ENCODE data around the gene TTC36.
A peak's percentile ranks its signal among the peaks of the same experiment; 100 is the strongest.
"Not testable (repeated sequence)": the region's sequence is repeated elsewhere in the genome, so short reads cannot be mapped to it uniquely, and the experiment has no call there.

Gene TTC36

GRCh38 chr11:118527109-118527508 lies at the start of gene TTC36:
Gene TTC36, plus strand, starts transcription at chr11:118527474. Its CDS starts 21 bp downstream, at chr11:118527495.
- no peak for DNase-seq

GRCh38 chr11:118481238-118481637 lies 46.0 kb upstream of the TTC36 start:
- not testable (repeated sequence) for DNase-seq

- no peak for DNase-seq
These were observed 42.9 kb upstream of the TTC36 start for GRCh38 chr11:118484405-118484804.

- DNase-seq, result no peak
These were observed 42.0 kb upstream of the TTC36 start for GRCh38 chr11:118485273-118485672.

GRCh38 chr11:118488480-118489109 lies 38.7 kb upstream of the TTC36 start:
- DNase-seq, result peak; percentile 31

GRCh38 chr11:118491041-118491440 lies 36.2 kb upstream of the TTC36 start:
- no peak for DNase-seq

- DNase-seq, result no peak
These were observed 29.4 kb upstream of the TTC36 start for GRCh38 chr11:118497831-118498230.

GRCh38 chr11:118503216-118503615 lies 24.1 kb upstream of the TTC36 start:
- no peak for DNase-seq

- no peak for DNase-seq
These were observed 15.7 kb upstream of the TTC36 start for GRCh38 chr11:118511601-118512000.

GRCh38 chr11:118514103-118514502 lies 13.2 kb upstream of the TTC36 start:
- DNase-seq, result no peak

GRCh38 chr11:118519549-118519948 lies 7.7 kb upstream of the TTC36 start:
- DNase-seq, result no peak

- no peak for DNase-seq
These were observed 5.4 kb upstream of the TTC36 start for GRCh38 chr11:118521892-118522311.

- DNase-seq, result no peak
These were observed 4.7 kb upstream of the TTC36 start for GRCh38 chr11:118522571-118523072.

GRCh38 chr11:118524356-118524755 lies 2.9 kb upstream of the TTC36 start:
- no peak for DNase-seq

- no peak for DNase-seq
These were observed 2.4 kb upstream of the TTC36 start for GRCh38 chr11:118524757-118525470.

- DNase-seq, result no peak
These were observed 586 bp upstream of the TTC36 start for GRCh38 chr11:118526688-118527087.

- no peak for DNase-seq
These were observed 1.2 kb downstream of the TTC36 start for GRCh38 chr11:118528511-118528910.

- no peak for DNase-seq
These were observed 2.4 kb downstream of the TTC36 start for GRCh38 chr11:118529584-118530175.

GRCh38 chr11:118530180-118530682 lies 3.0 kb downstream of the TTC36 start:
- no peak for DNase-seq

- peak; percentile 34 for DNase-seq
These were observed 3.7 kb downstream of the TTC36 start, which contains the start of gene TMEM25 for GRCh38 chr11:118530683-118531596. Gene TMEM25, plus strand, starts transcription at chr11:118531192. Its CDS starts 610 bp downstream, at chr11:118531802.

- no peak for DNase-seq
These were observed 4.4 kb downstream of the TTC36 start for GRCh38 chr11:118531597-118532084.

- DNase-seq, result no peak
These were observed 4.8 kb downstream of the TTC36 start for GRCh38 chr11:118532091-118532490.
